Tibial nerve (tissue), 3 donors: Measurements from ENCODE around the gene MTTP.

Experiments
- CTCF ChIP-seq, 5 experiments: fragments of 200-600 bp in 3 of 5; fragments of 450-650 bp in 2 of 5; sonication (generic) in 3 of 5; IDR thresholded peaks; one replicate each; pipeline ENCODE4 v1.5.1; 2016 to 2019; ENCODE audit warnings: antibody characterized with exemption in 5 of 5, mild to moderate bottlenecking in 3 of 5, moderate library complexity in 2 of 5
- POLR2A ChIP-seq, 2 donors: fragments of 450-650 bp; IDR thresholded peaks; one replicate each; pipeline ENCODE4 v1.6.1; 2017; ENCODE audit warnings: antibody characterized with exemption in 2 of 2, mild to moderate bottlenecking in 2 of 2, moderate library complexity in 2 of 2

DNA sequence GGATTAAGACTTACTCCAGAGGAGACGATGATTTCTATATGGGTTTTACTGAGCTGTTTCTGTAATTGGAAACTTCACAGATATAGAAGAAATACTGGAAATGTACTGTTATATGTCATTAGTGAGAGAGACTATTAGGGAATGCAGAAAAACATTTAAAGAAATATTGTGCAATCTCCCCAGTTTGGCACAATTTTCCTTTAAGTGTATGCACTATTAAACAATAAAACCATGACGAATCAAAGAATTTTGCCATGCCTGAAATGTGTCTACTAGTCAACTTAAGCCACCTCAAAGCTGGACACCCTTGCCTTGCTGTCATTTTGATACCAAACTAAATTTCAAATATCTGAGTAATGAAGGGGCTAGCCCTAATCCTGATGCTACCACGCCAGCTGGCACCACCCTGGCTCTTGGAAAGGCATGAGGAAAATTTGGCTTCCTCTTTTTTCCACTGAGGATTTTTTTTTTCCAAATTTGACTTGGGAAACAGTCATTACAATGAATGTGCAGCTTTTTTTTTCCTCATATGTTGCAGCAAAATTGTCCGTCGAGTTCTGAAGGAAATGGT, 36.1 kb downstream of the MTTP start:
- TF ChIP-seq CTCF (IDR thresholded peaks at IDR 0.05) (no peak), POLR2A (IDR thresholded peaks at IDR 0.05) (no peak)
